Liver (tissue), 9 donors: ENCODE data around the gene NXT1. TPM values are rescaled to one million over a fixed set of nuclear protein-coding genes. Genes with fewer than 3 reads are reported as not detected.

Experiments
- DNase-seq: peaks from one replicate; pipeline ENCODE4 v3.0.0-alpha.2; 2017; ENCODE audit warnings: low spot score
- H3K27ac ChIP-seq, 2 donors: one replicate each; pipeline ENCODE4 v1.7.0; 2013; ENCODE audit warnings: inconsistent platforms in 2 of 2, low read length in 2 of 2, control low read depth in 1 of 2, low read depth in 1 of 2, mild to moderate bottlenecking in 1 of 2
- H3K27me3 ChIP-seq, 4 donors: one replicate each; pipeline versions ENCODE4 v1.6.1 to v1.7.0; 2013; ENCODE audit warnings: low read length in 3 of 4, inconsistent platforms in 1 of 4, mild to moderate bottlenecking in 1 of 4, moderate library complexity in 1 of 4; ENCODE audit not compliant: control insufficient read depth in 4 of 4, insufficient read depth in 4 of 4
- H3K36me3 ChIP-seq, 4 donors: one replicate each; pipeline versions ENCODE4 v1.6.1 to v1.7.0; 2013; ENCODE audit warnings: low read length in 3 of 4, mild to moderate bottlenecking in 3 of 4, low read depth in 1 of 4, moderate library complexity in 1 of 4; ENCODE audit not compliant: control insufficient read depth in 4 of 4, insufficient read depth in 3 of 4
- H3K4me1 ChIP-seq, 4 donors: one replicate each; pipeline versions ENCODE4 v1.6.1 to v1.7.0; 2013; ENCODE audit warnings: low read length in 3 of 4, mild to moderate bottlenecking in 3 of 4, moderate library complexity in 1 of 4; ENCODE audit not compliant: control insufficient read depth in 4 of 4, insufficient read depth in 4 of 4
- H3K4me3 ChIP-seq, 3 donors: one replicate each; pipeline versions ENCODE4 v1.6.1 to v1.7.0; 2013; ENCODE audit warnings: low read length in 3 of 3, control low read depth in 1 of 3, low read depth in 1 of 3, mild to moderate bottlenecking in 1 of 3
- H3K9ac ChIP-seq, 2 donors: one replicate each; pipeline ENCODE4 v1.7.0; 2013; ENCODE audit warnings: low read length in 2 of 2, mild to moderate bottlenecking in 2 of 2, moderate library complexity in 2 of 2, control low read depth in 1 of 2, low read depth in 1 of 2
- H3K9me3 ChIP-seq, 4 donors: one replicate each; pipeline versions ENCODE4 v1.6.1 to v1.7.0; 2013; ENCODE audit warnings: low read length in 3 of 4; ENCODE audit not compliant: control insufficient read depth in 4 of 4
- ATF3 ChIP-seq: IDR thresholded peaks from 2 replicates; pipeline ENCODE4 v1.6.1; 2016; ENCODE audit warnings: antibody characterized with exemption
- CTCF ChIP-seq: fragments of 150-350 bp; IDR thresholded peaks from 2 replicates; pipeline ENCODE4 v1.5.1; 2017; ENCODE audit warnings: improper control_type of control experiment, low read depth, low read length; ENCODE audit not compliant: missing input control
- EGR1 ChIP-seq, 2 donors: IDR thresholded peaks; 2 replicates each; pipeline ENCODE4 v1.6.1; 2016 to 2018; ENCODE audit warnings: antibody characterized with exemption in 2 of 2, low read depth in 2 of 2
- FOXA1 ChIP-seq: IDR thresholded peaks from 2 replicates; pipeline ENCODE4 v1.6.1; 2016; ENCODE audit warnings: antibody characterized with exemption
- FOXA2 ChIP-seq: IDR thresholded peaks from 2 replicates; pipeline ENCODE4 v1.6.1; 2016; ENCODE audit warnings: antibody characterized with exemption
- GABPA ChIP-seq, 2 donors: IDR thresholded peaks in 1 of 2; conservative IDR thresholded peaks in 1 of 2; 2 replicates each; pipeline ENCODE4 v1.6.1; 2016; ENCODE audit warnings: antibody characterized with exemption in 2 of 2, mild to moderate bottlenecking in 1 of 2, moderate library complexity in 1 of 2
- HNF4A ChIP-seq, 2 donors: conservative IDR thresholded peaks; 2 replicates each; pipeline ENCODE4 v1.6.1; 2016; ENCODE audit warnings: antibody characterized with exemption in 2 of 2, mild to moderate bottlenecking in 2 of 2
- HNF4G ChIP-seq: IDR thresholded peaks from 2 replicates; pipeline ENCODE4 v1.6.1; 2016; ENCODE audit warnings: antibody characterized with exemption
- JUND ChIP-seq, 2 donors: IDR thresholded peaks; 2 replicates each; pipeline ENCODE4 v1.6.1; 2016; ENCODE audit warnings: antibody characterized with exemption in 2 of 2
- MAX ChIP-seq: IDR thresholded peaks from 2 replicates; pipeline ENCODE4 v1.6.1; 2016; ENCODE audit warnings: antibody characterized with exemption
- REST ChIP-seq: IDR thresholded peaks from 2 replicates; pipeline ENCODE4 v1.6.1; 2016; ENCODE audit warnings: antibody characterized with exemption, mild to moderate bottlenecking
- SP1 ChIP-seq: IDR thresholded peaks from 2 replicates; pipeline ENCODE4 v1.6.1; 2018; ENCODE audit warnings: antibody characterized with exemption, mild to moderate bottlenecking
- TAF1 ChIP-seq: conservative IDR thresholded peaks from 2 replicates; pipeline ENCODE4 v1.6.1; 2016; ENCODE audit warnings: antibody characterized with exemption, mild to moderate bottlenecking
- ZBTB33 ChIP-seq: IDR thresholded peaks from 2 replicates; pipeline ENCODE4 v1.6.1; 2016; ENCODE audit warnings: antibody characterized with exemption
- WGBS: extraction: QIAGEN DNeasy Blood & Tissue Kit; methylation state at CpG from one replicate; pipeline ENCODE4 v1.1.7; 2013; 5-methylcytosine and 5-hydroxymethylcytosine counted together
- polyA plus RNA-seq, 2 donors: library from polyadenylated mRNA; stranded (reverse) in 1 of 2; unstranded in 1 of 2; fragments of 200-250 nt in 1 of 2; fragments of >200 nt in 1 of 2; fragmentation: Nextera tagmentation in 1 of 2; extraction: Ambion mirVana in 1 of 2; gene quantifications; one replicate each; pipeline versions ENCODE4 v1.2.1 to v1.2.3, GENCODE V29; 2013 to 2015
- total RNA-seq, 2 donors: library from RNA; depleted of rRNA; stranded (reverse); fragments of >200 nt; gene quantifications; one replicate each; pipeline ENCODE4 v1.2.3, GENCODE V29; 2014
- donor health status: healthy.
- donor health status: healthy.
- donor health status: healthy.
- donor health status: healthy.
- donor health status: healthy.

The NXT1 gene
- total and polyA plus RNA-seq, 4 donors, result 5.7 to 9.6 (median 8.8) TPM

- Histone ChIP-seq H3K36me3 (no peaks in the 10 kb centered on the region), H3K27ac (no peak overlapping the region), H3K9me3 (no peaks in the 10 kb centered on the region), H3K9ac (no peak overlapping the region), H3K4me3 (no peak overlapping the region), H3K27me3 (peaks cover 0 to 3% (median 0%) of the 10 kb centered on the region in 4 donors), H3K4me1 (no peaks in the 10 kb centered on the region)
- TF ChIP-seq TAF1 (no peak), REST (no peak), HNF4A (conservative IDR thresholded peaks at IDR 0.05) (no peak), EGR1 (IDR thresholded peaks at IDR 0.05; ENCODE audit: low read depth in 2 of 2) (no peak), CTCF (no peak), GABPA (IDR thresholded peaks at IDR 0.05 in 1 of 2, conservative IDR thresholded peaks at IDR 0.05 in 1 of 2) (no peak), MAX (no peak), FOXA2 (no peak), ZBTB33 (no peak), SP1 (no peak), FOXA1 (no peak), ATF3 (no peak)
- DNase-seq, result no peak
- WGBS, result 86% methylated on average over 5 of the region's 5 CpGs
These were observed 33.5 kb upstream of the NXT1 start for GRCh38 chr20:23317081-23317480.

- no peak overlapping the region for H3K9ac ChIP-seq
- DNase-seq, result no peak
- TF ChIP-seq GABPA (IDR thresholded peaks at IDR 0.05 in 1 of 2, conservative IDR thresholded peaks at IDR 0.05 in 1 of 2) (no peak), SP1 (no peak), HNF4G (no peak), JUND (IDR thresholded peaks at IDR 0.05) (no peak), MAX (no peak), FOXA1 (no peak), TAF1 (no peak), EGR1 (IDR thresholded peaks at IDR 0.05; ENCODE audit: low read depth in 2 of 2) (no peak)
- no peaks in the 10 kb centered on the region for H3K9me3 ChIP-seq
- no peak overlapping the region for H3K4me3 ChIP-seq
- no peak overlapping the region for H3K27ac ChIP-seq
- no peaks in the 10 kb centered on the region for H3K36me3 ChIP-seq
- H3K4me1 ChIP-seq, result no peaks in the 10 kb centered on the region
- WGBS, result 79% methylated on average over 5 of the region's 5 CpGs
- H3K27me3 ChIP-seq, result peaks cover 0 to 3% (median 0%) of the 10 kb centered on the region in 4 donors
These were observed 32.2 kb upstream of the NXT1 start for GRCh38 chr20:23318347-23318746.
